HTERT RPE-1 (cell line): ENCODE data around the gene PIK3C3.
"Not testable (repeated sequence)": the region's sequence is repeated elsewhere in the genome, so short reads cannot be mapped to it uniquely, and the experiment has no call there.

Source experiments
- in situ Hi-C: fragments of 300-500 bp; cut with MboI; formaldehyde crosslinking; loops from 4 replicates; pipeline ENCODE4 v1.14.3; 2020; ENCODE audit warnings: low sequenced_read_pairs

PIK3C3 gene

GRCh38 chr18:41965634-41966255 is 10.7 kb downstream of the PIK3C3 start:
- in situ Hi-C loops: no loop called here

- in situ Hi-C loops: no loop called here
Measured at GRCh38 chr18:41966943-41967342, 11.9 kb downstream of the PIK3C3 start.

- in situ Hi-C loops: no loop called here
Measured at GRCh38 chr18:41967680-41968079, 12.6 kb downstream of the PIK3C3 start.

GRCh38 chr18:41969881-41970280 is 14.8 kb downstream of the PIK3C3 start:
- in situ Hi-C loops: no loop called here

- in situ Hi-C loops: no loop called here
Measured at GRCh38 chr18:41972067-41972925, 17.3 kb downstream of the PIK3C3 start.

GRCh38 chr18:41973983-41974382 is 18.9 kb downstream of the PIK3C3 start:
- in situ Hi-C loops: no loop called here

- in situ Hi-C loops: no loop called here
Measured at GRCh38 chr18:41974796-41975201, 19.8 kb downstream of the PIK3C3 start.

GRCh38 chr18:41975284-41975683 is 20.2 kb downstream of the PIK3C3 start:
- in situ Hi-C loops: no loop called here

- in situ Hi-C loops: no loop called here
Measured at GRCh38 chr18:41977233-41977632, 22.2 kb downstream of the PIK3C3 start.

- in situ Hi-C loops: no loop called here
Measured at GRCh38 chr18:41982942-41983660, 28.1 kb downstream of the PIK3C3 start.

GRCh38 chr18:41985914-41986313 is 30.9 kb downstream of the PIK3C3 start:
- in situ Hi-C loops: no loop called here

- in situ Hi-C loops: no loop called here
Measured at GRCh38 chr18:41989508-41989907, 34.5 kb downstream of the PIK3C3 start.

- in situ Hi-C loops: no loop called here
Measured at GRCh38 chr18:41992066-41992465, 37.0 kb downstream of the PIK3C3 start.

- in situ Hi-C loops: no loop called here
Measured at GRCh38 chr18:41992703-41993102, 37.7 kb downstream of the PIK3C3 start.

- in situ Hi-C loops: no loop called here
Measured at GRCh38 chr18:41993151-41993550, 38.1 kb downstream of the PIK3C3 start.

GRCh38 chr18:41996020-41996419 is 41.0 kb downstream of the PIK3C3 start:
- in situ Hi-C loops: no loop called here

GRCh38 chr18:41999751-42000150 is 44.7 kb downstream of the PIK3C3 start:
- in situ Hi-C loops: no loop called here

- in situ Hi-C loops: no loop called here
Measured at GRCh38 chr18:42001801-42002200, 46.8 kb downstream of the PIK3C3 start.

- in situ Hi-C loops: no loop called here
Measured at GRCh38 chr18:42004653-42005052, 49.6 kb downstream of the PIK3C3 start.

- in situ Hi-C loops: no loop called here
Measured at GRCh38 chr18:42005782-42006181, 50.7 kb downstream of the PIK3C3 start.

GRCh38 chr18:42009457-42009856 is 54.4 kb downstream of the PIK3C3 start:
- in situ Hi-C loops: not testable (repeated sequence)

- in situ Hi-C loops: no loop called here
Measured at GRCh38 chr18:42011053-42011452, 56.0 kb downstream of the PIK3C3 start.
